NCI-H2107 treated with DMSO at 0.1 percent for 48 hours (cell line): ENCODE data around the gene GPA33.
"Not testable (repeated sequence)": the region's sequence is repeated elsewhere in the genome, so short reads cannot be mapped to it uniquely, and the experiment has no call there.

Source experiments
- DNase-seq: peaks from one replicate; lab custom pipeline; 2025; ENCODE audit not compliant: unreplicated experiment; lab: John Stamatoyannopoulos, UW

The GPA33 gene

GRCh38 chr1:167059045-167059808 lies 30.9 kb downstream of the GPA33 start:
- DNase-seq = peak; percentile 66

DNA sequence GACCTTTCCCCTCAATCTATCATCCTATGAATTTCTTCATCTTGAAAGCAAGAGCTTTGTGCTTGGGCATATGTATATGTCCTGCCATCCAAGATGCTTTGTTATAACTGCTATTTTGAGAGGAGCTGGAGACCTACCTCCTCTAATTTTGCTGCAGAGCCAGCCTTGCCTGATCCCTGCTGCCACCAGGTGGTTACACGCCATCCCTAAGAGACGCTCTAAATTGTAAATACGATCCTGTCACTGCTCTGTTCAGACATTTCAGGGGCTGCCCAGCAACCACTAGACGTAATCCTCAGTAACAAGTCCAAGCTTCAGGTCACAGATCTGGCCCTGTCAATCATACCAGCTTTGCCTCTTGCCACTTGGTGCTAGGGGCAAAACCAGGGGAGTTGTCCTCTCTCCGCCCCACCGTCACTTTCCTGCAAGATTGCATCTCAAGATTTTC lies 32.9 kb downstream of the GPA33 start:
- peak; percentile 89 for DNase-seq

DNA sequence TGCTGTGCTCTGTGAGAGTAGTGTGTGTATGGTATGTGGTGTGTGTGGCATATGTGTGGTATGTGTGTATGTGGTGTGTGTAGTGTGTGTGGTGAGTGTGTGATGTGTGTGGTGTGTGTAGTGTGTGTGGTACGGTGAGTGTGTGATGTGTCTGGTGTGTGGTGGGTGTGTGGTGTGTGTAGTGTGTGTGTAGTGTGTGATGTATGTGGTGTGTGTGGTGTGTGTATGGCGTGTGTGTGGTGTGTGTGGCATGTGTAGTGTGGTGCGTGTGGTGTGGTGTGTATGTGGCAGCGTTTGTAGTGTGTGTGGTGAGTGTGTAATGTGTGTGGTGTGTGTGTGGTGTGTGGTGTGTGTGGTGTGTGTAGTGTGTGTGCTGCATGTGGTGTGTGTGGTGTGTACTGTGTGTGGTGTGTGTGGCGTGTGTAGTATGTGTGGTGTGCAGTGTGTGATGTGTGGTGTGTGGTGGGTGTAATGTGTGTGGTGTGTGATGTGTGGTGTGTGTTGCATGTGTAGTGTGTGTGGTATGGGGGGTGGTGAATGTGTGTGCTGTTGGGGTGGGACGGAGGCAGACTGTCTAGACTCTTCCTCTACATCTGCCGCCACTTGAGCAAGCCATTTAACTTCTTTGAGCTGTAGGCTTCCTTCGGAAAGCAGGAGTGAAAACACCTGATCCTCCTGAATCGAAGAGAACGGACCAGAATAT lies 33.5 kb downstream of the GPA33 start:
- DNase-seq = no peak

DNA sequence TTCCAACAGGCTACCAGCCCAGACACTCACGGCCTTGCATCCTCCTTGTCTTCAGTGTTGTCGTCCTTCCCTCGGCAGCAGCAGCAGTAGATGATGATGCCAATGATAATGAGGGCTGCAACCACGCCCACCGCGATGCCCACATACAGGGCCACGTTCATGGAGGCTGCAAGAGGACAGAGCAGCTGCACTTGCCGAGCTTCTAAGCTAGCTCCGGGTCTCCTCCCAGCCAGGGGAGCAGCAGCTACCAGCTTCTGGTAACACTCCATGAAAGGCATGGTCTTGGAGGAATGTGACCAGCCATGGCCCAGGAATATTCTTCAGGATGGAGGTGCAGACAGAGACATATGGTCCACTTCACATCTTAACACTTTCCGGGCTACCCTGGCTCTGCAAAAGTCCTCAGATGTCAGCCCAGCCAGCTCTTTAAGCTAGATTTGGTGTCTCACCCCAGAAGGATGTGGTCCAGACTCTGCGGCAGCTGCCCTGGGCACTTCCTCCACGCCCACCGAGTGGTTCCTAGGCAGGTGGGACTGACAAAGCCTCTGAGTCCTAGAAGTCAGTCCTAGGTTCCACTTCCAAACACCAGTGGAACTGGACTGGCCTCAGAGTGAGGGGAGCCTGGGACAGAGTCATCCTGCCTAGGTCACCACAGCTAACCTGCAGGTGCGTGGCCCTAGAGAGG lies 35.1 kb downstream of the GPA33 start:
- no peak for DNase-seq

DNA sequence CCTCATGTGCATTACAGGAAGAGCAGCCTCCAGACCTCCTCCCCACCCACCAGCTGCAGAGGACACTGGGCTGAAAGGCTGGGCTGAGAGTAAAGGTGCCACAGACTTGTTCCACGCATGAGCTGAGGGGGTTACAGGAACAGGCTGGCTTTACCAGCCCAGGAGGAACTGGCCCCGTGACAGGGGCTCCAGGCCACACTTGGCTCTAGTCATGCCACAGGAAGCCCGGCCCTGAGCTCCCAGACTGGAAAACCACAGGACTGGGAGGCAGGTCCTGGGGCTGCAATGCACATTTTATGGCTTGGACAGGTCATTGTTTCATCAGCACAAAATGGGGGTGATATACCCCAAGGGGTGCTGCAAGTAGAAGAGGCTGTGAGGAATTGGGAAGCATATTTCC lies 35.6 kb downstream of the GPA33 start:
- no peak for DNase-seq

GRCh38 chr1:167052389-167052788 lies 37.8 kb downstream of the GPA33 start:
- DNase-seq = no peak

DNA sequence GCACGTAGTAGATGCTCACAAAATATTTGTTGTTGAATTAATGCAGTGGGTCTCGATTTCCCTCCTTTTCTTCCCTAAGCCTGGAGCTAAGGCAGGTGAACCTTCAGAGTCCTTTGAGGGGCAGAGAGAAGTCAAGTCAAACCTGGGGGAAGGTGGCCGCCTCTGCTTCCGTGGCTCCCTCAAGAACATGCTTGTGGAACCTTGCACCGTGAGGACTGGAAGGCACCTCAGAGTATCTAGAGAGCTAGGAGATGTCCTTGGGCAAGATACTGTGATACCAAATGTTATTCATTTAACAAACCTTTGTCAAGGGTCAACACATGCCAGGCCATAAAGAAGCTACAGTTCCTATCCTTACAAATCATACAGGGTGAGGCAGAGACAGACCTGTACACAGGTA lies 38.3 kb downstream of the GPA33 start:
- no peak for DNase-seq

GRCh38 chr1:167043752-167044488 lies 46.3 kb downstream of the GPA33 start:
- DNase-seq = peak; percentile 97

GRCh38 chr1:167033646-167034045 lies 56.5 kb downstream of the GPA33 start:
- DNase-seq = peak; percentile 87

- DNase-seq = not testable (repeated sequence)
Measured at GRCh38 chr1:167029553-167029952, 60.6 kb downstream of the GPA33 start.

- no peak for DNase-seq
Measured at GRCh38 chr1:167022384-167022783, 67.8 kb downstream of the GPA33 start.

GRCh38 chr1:167016100-167016750 lies 74.0 kb downstream of the GPA33 start:
- no peak for DNase-seq

DNA sequence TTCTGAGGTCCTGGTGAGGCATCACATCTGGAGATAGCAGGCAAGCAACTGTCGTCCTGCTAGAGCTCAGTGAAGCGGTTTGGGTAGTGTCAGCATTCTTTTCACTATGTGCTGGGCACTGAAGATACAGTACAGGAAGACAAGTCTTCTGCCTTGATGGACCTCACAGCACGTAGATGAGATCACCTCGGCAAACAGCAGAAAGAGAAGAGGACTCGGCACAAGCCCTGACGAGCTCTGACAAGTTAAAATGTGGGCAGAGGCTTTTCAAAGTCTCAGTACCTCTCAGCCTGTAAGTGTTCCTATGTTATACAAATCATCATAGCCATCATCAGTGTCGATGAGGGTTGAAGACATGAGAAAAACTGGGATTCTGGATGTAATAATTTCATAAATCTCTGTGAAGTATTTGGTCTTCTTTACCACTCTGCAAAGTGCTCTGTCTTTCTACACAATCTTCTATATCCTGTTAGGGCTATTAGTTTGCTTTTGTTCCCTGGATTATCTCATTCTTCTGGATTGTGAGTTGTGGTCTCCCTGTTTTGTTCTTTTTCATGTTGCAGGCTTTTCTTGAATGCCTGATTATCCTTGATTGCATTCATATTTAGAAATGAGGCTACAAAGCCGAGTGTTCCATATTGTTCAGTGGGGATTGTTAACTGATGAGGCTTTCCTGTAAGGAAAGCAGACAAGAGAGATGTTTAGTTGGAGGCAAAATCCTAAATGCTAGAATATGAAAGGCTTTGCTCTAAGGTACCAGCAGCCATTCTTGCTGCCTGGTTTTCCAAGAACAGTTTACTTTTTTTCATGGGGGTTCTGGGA lies 76.9 kb downstream of the GPA33 start:
- no peak for DNase-seq

GRCh38 chr1:167012570-167012969 lies 77.6 kb downstream of the GPA33 start:
- DNase-seq = no peak

- DNase-seq = no peak
Measured at GRCh38 chr1:167011560-167012191, 78.5 kb downstream of the GPA33 start.

GRCh38 chr1:167003711-167004110 lies 86.5 kb downstream of the GPA33 start:
- DNase-seq = no peak
